Measurements from ENCODE around the gene CTNNA1.
A peak's percentile ranks its signal among the peaks of the same experiment; 100 is the strongest.

Gene CTNNA1

DNA sequence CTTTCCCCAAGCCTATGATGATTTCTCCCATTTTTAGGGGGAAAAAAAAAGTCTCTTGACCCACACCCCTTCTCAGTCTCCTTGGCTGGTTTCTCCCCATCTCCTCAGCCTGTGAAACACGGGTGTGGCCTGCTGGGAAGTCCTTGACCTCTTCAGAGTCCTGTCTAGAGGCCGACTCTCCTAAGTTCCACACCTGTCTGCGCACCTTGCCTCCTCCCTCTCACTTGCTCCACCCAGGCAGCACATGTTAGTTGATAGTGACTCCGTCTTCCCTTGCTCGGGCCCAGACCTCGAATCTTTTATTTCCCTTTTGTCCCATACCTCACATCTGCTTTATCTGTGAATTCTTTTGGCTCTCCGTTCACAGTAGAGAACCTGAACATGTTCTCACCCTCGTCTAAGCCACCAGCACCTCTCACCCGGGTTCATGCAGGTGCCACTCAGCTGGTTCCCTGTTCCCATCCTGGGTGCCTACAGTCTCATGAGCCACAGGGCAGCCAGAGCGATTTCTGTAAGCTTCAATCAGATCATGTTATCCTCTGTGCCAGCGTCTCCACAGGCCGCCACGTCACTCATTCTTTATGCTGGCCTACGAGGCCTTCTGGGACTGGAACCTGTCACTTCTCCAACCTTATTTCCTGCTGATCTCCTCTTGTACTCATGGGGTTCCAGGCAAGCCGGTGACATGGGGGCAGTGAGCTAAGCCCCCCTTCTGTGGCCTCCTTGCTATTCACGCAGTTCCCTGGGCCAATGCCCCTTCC, 173.6 kb downstream of the CTNNA1 start:
- no peak for DNase-seq (ENCODE audit: low read depth)
- H3K4me3 ChIP-seq (ENCODE audit: low read depth, low read length), result no peak overlapping the region
- TF ChIP-seq, protein P1, sequence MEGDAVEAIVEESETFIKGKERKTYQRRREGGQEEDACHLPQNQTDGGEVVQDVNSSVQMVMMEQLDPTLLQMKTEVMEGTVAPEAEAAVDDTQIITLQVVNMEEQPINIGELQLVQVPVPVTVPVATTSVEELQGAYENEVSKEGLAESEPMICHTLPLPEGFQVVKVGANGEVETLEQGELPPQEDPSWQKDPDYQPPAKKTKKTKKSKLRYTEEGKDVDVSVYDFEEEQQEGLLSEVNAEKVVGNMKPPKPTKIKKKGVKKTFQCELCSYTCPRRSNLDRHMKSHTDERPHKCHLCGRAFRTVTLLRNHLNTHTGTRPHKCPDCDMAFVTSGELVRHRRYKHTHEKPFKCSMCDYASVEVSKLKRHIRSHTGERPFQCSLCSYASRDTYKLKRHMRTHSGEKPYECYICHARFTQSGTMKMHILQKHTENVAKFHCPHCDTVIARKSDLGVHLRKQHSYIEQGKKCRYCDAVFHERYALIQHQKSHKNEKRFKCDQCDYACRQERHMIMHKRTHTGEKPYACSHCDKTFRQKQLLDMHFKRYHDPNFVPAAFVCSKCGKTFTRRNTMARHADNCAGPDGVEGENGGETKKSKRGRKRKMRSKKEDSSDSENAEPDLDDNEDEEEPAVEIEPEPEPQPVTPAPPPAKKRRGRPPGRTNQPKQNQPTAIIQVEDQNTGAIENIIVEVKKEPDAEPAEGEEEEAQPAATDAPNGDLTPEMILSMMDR (IDR thresholded peaks at IDR 0.05; ENCODE audit: control insufficient read depth, extremely low read depth, insufficient read depth), result no peak

DNA sequence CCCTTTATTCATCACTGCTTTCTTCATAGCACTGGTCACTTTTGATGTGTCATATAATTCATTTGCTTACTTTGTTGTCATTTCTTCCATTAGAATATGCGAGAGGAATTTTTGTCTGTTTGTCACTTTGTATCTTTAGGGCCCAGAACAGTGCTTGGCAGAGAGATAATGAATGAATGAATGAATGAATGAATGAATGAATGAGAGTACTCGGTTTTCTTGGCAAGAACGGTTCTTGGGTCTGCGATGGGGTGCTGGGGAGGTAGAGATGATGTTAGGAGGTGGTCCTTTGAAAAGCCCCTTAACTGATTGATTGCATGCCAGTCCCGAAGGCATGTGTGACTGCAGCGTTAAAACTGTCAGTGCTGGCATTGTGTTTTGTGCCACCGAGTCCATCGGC, 174.3 kb downstream of the CTNNA1 start:
- DNase-seq (ENCODE audit: low read depth), result no peak
- TF ChIP-seq, protein P1 (IDR thresholded peaks at IDR 0.05; ENCODE audit: control insufficient read depth, extremely low read depth, insufficient read depth), result no peak

DNA sequence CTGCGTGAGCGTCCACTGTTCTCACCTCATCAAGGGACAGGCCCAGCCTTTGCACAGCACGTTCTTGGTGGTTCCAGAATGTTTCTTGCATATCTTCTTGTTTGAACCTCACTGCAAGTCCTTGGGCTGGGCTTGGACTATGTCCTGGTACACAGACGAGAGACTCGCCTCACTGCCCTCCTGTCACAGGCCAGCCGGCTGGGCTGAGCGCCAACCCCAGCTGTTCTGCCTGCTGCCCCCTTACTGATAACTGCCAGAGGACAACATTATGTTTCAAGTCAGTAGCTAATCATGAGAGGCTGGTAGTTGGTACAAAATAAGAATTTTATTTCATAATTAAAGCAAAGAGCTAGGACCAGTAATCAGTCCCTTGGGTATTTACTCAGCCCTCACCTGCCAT, 174.8 kb downstream of the CTNNA1 start:
- DNase-seq (ENCODE audit: low read depth), result no peak
- TF ChIP-seq, protein P1 (IDR thresholded peaks at IDR 0.05; ENCODE audit: control insufficient read depth, extremely low read depth, insufficient read depth), result no peak
- no peak overlapping the region for H3K4me3 ChIP-seq (ENCODE audit: low read depth, low read length)

More for the DNA sequence above, 174.3 kb downstream of the CTNNA1 start:
- no peak overlapping the region for H3K4me3 ChIP-seq (ENCODE audit: low read depth, low read length)

DNA sequence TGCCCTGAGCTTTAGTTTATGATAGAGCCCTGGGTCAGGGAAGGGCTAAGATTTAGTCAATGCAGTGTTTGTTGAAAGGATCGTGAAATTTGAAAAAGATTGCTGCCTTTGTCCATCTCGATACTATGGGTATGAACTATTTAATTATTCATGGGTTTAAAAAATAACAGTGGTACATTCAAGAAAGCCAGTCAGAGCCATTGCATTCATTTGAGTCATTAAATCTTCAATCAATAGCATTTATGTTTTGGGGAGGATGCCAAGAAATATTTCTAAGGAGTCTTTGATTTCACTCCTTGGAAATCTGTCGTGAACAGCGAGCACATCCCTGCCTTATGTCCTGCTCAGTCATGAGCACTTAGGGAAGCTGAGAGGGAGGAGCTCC, 176.3 kb downstream of the CTNNA1 start:
- H3K4me3 ChIP-seq (ENCODE audit: low read depth, low read length), result no peak overlapping the region
- TF ChIP-seq, protein P1 (IDR thresholded peaks at IDR 0.05; ENCODE audit: control insufficient read depth, extremely low read depth, insufficient read depth), result no peak
- DNase-seq (ENCODE audit: low read depth), result no peak

DNA sequence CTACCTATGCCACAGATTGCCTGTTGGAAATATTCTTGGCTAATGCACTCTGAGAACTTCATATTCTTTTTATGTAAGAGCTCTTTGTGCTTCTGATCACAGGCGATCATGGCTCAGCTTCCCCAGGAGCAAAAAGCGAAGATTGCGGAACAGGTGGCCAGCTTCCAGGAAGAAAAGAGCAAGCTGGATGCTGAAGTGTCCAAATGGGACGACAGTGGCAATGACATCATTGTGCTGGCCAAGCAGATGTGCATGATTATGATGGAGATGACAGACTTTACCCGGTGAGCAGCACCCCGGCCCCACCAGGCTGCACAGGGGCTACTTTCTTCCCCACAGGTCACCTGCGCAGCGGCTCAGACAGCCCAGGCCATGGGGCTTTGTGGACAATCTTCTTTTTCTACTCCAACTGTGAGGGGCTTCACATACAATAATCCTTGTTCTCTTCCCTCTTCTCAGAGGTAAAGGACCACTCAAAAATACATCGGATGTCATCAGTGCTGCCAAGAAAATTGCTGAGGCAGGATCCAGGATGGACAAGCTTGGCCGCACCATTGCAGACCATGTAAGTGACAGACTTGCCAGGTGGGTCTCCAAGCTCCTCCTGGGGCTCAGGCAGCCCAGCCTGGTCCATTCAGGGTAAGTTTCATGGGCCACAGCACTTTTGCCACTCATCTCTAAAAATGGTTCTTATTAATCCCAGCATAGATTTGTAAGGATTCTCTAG, 177.3 kb downstream of the CTNNA1 start:
- no peak for DNase-seq (ENCODE audit: low read depth)

DNA sequence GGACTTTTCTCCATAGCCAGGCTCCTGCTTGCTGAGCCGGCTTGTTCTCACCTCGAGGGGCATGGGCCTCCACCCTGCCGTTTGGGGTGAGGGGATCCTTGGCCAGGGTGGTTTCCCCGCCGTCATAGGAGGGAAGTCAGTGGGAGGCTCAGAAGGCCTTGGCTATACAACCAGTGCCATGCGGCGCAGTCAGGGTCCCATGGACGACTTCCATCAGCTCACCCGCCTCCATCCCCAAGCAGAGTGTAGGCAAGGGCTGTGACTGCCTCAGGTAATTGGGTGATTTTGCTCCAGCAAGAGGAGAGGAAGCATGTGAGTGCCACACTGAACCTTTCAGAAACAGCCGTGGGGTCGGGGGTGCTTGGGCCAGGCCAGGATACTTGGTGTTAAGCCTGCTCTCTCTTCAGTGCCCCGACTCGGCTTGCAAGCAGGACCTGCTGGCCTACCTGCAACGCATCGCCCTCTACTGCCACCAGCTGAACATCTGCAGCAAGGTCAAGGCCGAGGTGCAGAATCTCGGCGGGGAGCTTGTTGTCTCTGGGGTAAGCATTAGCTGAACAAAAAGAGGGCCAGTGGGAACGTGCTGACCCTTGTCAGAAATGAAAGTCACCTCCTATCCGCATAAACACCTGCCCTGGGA, 179.1 kb downstream of the CTNNA1 start:
- H3K4me3 ChIP-seq (ENCODE audit: low read depth, low read length), result no peak overlapping the region
- no peak for DNase-seq (ENCODE audit: low read depth)
- TF ChIP-seq, protein P1 (IDR thresholded peaks at IDR 0.05; ENCODE audit: control insufficient read depth, extremely low read depth, insufficient read depth), result peak; percentile 49

More for the DNA sequence above, 177.3 kb downstream of the CTNNA1 start:
- TF ChIP-seq, protein P1 (IDR thresholded peaks at IDR 0.05; ENCODE audit: control insufficient read depth, extremely low read depth, insufficient read depth), result no peak
- no peak overlapping the region for H3K4me3 ChIP-seq (ENCODE audit: low read depth, low read length)

All from LNCaP clone FGC (cell line).